ENCODE data around the gene METRN.
"Not testable (repeated sequence)": the region's sequence is repeated elsewhere in the genome, so short reads cannot be mapped to it uniquely, and the experiment has no call there.

The METRN gene

DNA sequence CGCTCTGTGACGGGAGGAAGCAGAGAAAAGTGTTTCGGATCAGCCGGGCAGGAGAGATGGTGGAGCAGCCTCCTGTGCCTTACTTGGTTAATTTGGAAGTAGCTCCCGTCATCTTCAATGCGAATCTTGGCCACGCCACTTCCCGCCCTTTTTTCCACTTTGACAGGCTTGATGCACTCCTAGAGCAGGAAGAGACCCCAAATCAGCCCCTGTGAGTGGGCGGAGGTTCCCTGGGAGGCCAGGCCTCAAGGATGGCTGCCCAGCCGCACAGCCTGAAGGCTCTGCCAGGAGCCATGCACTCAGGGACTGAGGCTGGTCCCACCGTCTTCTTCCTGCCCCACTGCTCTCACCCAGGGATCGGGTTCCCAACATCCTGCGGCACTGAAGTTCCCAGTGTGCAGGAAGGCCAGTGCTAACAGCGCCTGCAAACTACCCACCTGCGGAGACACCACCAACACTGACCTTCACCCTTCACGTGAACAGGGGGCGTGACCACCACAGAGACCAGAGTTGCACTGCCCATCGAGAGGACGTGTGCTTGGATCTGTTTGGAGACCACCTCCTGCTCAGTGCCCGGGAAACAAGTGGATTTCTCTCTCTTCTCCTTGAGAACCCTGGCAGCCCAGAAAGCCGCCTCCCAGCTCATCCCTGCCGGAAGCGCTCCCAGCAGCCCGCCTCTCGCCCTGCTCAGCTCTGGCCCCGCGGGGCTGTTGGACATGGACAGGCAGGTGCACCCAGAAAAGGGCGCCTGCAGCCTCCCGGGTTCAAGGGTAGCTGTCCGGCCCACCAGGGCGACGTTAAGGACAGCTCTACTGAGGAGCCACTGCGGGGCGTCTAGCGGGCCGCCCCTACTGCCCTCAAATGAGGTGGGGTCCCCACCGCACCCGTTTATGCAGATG is 24.9 kb downstream of the METRN start:
- no peak for DNase-seq

DNA sequence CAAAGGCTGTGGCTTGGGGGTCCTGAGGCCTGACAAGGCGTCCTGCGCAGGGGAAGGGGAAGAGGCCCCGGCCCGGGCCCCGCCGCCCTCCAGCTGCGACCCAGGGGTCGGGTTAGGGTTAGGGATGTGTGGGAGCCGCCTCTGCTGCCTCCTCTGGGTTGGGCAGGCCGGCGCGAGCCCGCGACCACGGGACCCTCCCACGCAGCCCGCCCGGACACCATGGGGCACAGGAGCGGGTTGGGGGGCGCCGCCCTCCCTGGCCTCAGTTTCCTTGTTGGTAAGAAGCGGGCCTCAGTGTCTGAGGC is 25.5 kb downstream of the METRN start:
- DNase-seq, result no peak

DNA sequence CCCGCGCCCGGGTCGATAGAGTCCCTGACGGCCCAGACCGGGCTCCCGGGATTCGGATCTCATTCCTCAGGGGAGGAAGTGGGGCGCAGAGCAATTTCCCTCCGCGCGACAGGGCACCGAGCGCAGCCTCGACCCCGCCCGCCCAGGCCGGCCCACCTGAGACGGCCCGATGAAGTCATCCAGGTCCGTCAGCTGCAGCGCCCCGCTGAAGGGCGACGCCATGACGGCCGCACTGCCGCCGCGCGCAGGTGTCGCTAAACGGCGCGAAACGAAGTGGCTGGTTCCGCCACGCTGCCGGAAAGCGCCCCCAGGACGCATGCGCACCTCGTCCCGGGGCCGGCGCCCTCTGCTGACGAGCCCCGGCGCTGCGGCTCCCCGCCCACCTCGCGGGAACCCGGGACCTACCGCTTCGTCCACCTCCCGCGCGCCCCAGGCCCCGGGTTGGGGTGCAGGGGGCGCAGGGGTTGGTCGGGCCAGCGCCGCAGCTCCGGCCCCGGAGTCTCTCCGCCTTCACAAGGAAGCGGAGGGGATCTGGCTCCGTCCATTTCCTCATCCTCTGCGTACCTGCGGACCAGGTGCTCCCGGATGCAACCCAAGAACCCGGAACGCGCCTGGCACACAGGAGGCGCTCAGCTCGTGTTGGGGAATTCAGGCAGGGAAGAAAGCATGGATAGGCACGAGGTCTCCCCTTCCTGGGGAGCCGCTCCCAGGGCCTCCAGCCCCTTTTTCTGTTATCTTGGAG is 26.0 kb downstream of the METRN start, which contains the start of gene CIAO3:
Gene CIAO3, minus strand, starts transcription at position 234 of the 742 bp plus-strand sequence. Its CDS starts 12 bp downstream, at position 222.
- DNase-seq, result peak; percentile 91

DNA sequence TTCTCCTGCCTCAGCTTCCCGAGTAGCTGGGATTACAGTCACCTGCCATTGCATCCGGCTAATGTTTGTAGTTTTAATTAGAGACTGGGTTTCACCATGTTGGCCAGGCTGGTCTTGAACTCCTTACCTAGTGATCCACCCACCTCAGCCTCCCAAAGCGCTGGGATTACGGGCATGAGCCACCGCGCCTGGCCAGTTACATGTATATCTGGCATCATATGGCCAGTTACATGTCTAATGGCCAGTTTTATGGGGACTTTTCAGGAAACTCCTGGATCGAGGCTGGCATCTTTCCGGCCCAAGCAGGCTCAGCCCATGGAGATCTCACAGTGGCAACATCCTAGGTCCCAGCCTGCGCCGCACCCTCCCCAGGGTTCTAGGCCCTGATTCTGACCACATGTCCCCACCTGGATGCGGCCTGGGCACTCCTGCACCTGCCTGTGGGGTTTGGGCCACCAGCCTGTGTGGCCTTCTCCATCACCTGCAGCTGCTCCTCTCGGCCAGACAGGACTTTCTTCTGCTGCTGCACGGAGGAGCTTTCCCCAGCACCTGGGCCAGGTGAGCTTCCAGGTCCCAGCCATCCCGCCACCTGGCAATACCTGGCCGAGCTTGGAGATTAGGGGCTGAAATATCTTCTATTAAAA is 27.2 kb downstream of the METRN start:
- DNase-seq, result no peak

DNA sequence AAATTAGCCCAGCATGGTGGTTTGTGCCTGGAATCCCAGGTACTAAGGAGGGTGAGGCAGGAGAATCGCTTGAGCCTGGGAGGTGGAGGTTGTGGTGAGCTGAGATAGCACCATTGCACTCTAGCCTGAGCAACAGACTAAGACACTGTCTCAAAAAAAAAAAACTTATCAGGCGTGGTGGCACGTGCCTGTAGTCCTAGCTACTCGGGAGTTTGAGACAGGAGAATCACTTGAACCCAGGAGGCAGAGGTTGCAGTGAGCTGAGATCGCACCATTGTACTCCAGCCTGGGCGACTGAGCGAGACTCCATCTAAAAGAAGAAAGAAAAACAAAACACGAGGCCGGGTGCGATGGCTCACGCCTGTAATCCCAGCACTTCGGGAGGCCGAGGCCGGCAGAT is 28.0 kb downstream of the METRN start:
- not testable (repeated sequence) for DNase-seq

DNA sequence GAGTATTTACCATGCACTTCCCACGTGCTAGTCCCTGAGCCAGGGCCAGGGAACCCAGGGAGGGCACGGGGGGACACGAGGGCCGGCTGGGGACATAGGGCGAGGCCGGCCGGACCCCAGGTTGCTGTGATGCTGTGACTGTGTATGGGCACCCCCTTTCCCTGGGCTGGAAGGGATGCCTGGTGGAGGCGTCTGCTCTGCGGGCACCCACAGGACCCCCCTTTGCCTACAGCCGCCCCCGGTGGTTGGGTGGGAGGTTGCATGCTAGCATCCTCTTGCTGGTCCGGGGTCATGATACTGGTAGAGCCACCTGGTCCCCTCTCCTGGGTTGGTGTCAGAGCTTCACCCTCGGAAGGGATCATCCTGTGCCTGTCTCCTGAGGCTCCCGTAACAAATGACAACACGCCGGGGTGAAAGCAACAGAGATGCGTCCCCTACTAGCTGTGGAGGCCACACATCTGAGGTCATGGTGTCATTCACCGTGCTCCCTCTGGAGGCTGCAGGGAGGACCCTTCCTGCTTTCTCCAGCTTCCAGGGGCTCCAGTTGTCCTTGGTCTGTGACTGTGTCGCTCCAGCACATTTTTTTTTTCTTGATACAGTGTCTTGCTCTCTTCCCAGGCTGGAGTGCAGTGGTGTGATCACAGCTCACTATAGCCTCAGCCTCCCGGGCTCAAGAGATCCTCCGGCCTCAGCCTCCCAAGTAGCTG is 29.0 kb downstream of the METRN start:
- DNase-seq, result no peak

DNA sequence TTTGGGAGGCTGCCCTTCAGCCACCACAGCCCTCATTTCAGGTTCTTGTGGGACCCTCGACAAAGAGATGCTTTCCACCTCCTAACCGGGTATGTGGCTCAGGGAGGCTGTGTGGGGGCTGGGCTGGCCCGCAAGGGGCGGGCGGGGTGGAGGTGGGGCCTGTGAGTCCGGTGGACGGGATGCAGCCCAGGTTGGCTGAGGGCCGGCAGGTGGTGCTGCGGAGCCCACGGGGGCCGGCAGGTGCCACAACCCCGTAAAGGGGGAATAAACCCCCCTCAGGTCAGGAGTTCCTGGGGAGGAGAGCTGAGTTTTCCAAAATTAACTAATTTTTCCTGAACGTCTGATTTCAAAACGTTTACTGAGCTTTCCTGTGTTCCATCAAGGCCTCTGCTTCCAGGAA is 30.8 kb downstream of the METRN start:
- DNase-seq, result peak; percentile 38

DNA sequence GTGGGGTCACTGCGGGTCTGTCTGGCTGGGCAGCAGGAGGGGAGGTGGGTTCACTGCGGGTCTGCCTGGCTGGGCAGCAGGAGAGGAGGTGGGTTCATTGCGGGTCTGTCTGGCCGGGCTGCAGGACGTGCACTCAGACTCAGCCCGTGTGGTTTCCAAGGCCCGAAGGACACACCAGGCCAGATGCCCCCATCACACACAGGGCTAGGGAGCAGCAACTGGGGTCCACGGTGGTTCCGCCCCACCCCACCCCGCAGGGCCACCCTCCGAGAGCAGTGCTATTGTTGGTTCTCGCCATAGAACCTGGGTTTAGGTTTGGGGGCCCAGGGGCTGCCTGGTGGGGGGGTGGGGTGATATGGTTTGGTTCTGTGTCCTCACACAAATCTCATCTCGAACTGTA is 31.7 kb downstream of the METRN start:
- DNase-seq, result no peak

DNA sequence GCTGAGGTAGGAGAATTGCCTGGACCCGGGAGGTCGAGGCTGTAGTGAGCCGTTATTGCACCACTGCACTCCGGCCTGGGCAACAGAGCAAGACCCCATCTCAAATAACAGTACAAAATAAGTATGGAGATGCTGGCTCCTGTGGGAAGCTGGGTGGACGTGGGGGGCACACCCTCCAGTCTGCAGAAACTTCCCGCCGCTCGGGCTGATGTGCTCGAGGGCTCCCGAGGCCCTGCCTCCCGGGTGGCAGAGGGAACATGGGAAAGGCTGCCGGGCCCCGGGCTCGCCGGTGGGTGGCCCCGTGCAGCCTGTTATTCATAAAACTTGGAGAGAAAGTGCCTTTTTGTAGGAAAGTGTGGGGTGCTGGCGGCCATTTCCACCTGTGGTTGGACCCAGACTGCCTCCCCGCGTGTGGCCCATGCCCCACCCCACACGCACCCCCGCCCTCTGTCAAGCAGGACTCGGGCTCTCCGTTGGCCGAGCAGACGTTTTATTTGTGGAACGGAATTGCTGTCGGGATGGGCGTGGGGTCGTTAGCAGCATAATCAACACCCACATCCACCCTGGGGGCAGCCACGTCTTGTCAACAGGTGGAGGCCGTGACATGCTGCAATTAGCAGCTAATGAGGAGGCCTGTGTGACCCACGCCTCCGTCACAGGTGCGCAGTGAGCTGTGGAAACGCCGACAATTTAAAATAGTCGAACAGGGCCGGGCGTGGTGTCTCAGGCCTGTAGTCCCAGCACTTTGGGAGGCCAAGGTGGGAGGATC is 33.2 kb downstream of the METRN start:
- no peak for DNase-seq

DNA sequence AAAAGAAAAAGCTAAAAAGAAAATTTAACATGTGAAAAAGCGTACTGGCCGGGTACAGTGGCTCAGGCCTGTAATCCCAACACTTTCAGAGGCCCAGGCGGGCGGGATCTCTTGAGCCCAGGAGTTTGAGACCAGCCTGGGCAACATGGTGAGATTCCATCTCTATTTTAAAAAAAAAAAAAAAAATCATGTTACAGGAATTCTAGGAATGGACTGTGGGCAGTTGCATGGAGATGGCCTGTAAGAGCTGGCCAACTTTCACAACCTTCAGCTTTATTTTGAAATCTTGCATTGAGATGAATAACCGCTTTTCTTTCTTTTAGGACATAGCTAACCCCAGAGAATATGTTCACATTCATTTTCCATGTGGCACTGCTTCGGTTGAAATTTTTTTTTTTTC is 34.1 kb downstream of the METRN start:
- DNase-seq, result no peak

DNA sequence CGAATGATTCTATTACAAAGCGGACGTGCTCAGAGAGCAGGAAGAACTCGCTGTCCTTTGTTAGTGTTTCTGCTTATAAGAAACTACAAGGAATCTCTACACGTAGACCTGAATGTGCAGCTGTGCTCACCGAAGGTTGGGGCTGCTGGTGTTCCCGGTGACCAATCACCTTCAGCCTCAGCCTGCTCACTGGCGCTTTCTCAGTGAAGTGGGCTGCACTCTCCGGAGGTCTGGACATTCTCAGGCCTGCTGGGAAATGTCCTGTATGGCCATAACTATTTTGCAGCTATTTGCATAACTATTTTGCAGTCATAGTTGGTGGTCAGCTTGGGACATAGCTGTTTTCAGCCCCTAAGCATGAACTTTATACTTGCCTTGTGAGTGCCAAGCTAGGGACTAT is 35.6 kb downstream of the METRN start:
- no peak for DNase-seq

DNA sequence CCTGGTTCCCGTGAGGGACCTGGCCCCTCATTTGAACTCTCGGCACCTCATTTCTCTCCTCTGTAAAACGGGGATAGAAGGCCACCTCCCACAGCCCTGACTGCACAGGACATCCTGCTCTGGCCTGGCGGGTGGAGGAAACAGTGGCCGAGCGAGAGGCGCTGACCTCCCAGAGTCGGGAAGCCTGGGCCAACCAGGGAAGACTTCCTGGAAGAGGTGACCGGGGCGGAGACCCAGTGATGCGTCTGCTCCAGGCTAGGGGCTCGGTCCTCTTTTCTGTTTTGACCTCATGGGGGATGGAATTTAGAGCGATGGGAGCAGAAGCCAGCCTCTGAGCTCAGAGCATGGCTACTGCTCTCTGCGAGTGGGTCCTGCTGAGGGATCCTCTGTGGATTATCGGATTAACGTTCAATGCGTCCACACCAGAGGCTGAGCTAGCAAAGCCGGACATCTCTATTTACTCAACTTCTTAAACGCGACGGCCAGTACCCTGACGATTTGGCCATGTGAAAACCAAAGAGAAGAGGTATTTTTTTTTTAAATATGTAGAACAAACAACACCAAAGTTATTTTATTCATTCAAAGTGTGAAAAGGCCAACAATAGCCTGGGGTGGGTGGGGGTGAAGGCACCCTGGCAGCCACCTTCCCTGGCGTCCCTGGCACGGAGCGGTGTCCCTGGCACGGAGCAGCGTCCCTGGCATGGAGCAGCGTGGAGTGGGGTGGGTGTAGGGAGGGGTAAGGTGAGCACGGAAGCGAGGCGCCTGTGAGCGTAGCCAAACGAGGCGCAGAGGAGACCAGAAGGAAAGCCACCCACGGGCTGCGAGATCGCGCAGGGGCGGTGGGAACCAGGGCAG is 36.5 kb downstream of the METRN start:
- no peak for DNase-seq

DNA sequence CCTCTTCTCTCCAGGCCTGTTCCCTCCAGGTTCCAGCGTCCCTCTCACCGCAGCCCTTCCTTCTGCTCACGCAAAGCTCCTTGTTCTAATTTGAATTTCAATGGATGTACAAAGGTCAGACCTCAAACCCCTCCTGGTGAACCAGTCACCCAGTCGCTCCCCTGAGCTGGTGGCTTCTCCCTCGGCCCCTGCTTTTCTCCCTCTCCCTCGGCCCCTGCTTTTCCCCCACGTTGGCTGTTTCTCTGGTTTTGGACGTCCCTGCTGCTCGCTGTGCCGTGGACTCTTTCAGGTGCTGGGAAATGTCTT is 37.0 kb downstream of the METRN start:
- no peak for DNase-seq

DNA sequence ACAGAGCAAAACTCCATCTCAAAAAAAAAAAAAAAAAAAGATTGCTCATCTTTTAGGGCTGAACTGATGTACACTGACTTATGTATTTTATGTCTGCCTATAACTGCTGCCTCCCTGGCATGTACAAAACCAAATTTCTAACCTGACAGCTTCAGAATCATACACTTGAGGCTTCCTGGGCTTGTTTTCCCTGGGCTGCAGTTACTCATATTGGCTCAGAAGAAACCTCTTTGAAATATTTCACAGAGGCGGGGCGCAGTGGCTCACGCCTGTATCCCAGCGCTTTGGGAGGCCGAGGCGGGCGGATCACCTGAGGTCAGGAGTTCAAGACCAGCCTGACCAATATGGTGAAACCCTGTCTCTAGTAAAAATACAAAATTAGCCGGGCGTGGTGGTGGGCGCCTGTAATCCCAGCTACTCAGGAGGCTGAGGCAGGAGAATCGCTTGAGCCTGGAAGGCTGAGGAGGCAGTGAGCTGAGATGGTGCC is 39.2 kb downstream of the METRN start:
- DNase-seq, result not testable (repeated sequence)

DNA sequence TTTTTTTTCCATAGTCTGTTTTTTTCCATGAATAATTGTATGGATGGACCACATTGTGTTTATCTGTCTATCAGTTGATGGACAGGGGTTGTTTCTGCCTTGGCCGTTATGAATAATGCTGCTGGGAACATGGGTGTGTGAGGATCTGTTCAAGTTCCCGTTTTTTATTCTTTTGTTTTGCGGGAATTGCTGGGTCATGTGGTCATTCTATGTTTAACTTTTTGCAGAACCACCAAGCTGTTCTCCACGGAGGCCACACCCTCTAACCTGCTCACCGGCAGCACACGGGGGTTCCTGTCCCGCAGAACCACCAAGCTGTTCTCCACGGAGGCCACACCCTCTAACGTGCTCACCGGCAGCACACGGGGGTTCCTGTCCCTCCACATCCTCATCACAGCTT is 39.7 kb downstream of the METRN start:
- DNase-seq, result no peak

DNA sequence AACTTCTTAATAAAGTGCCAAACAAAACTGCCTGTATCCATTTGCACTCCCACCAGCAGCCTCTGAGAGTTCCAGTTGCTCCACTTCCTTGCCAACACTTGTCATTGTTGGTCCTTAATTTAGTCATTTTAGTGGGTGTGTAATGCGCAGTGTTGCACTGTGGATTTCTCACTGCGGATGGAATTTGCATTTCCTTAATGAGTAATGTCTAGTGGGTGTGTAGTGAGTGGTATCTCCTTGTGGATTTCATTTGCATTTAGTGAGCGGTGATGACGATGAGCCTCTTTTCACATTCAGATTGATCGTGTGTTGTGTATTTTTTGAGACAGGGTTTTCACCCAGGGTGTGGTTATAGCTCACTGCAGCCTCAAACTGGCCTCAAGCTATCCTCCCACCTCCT is 41.5 kb downstream of the METRN start:
- DNase-seq, result no peak

DNA sequence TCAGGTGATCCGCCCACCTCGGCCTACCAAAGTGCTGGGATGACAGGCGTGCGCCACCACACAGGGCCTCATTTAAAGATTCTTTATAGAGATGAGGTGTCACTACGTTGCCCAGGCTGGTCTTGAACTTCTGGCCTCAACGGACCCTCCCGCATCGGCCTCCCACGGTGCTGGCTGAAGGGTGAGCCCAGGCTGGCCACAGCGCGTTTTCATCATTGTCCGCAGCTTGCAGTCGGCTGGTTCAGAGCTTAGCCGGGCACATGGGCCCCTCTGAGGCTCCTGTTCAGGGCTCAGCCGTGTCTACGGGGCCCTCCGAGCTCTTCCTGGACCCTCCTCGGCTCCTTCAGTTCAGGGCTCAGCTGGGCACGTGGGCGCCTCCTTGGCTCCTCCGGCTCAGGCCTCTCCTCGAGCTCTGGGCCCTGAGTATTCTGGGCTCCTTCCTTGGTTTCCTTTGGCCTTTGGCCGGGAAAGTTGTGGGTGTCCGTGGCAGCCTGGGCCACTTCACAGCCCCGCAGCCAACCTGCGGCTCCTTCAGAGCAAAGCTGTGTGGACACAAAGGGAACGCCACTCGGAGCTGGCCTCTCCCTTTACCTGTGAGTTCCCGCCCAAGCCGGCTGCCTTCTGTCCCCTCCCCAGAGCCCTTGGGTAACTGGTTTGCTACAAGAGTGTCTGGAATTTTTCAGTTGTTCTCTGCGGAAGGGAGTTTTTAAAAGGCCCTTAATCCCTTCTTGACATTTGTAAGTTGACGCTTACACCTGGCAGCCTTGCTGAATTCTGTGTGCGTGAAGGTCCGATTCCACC is 44.4 kb downstream of the METRN start:
- DNase-seq, result no peak

DNA sequence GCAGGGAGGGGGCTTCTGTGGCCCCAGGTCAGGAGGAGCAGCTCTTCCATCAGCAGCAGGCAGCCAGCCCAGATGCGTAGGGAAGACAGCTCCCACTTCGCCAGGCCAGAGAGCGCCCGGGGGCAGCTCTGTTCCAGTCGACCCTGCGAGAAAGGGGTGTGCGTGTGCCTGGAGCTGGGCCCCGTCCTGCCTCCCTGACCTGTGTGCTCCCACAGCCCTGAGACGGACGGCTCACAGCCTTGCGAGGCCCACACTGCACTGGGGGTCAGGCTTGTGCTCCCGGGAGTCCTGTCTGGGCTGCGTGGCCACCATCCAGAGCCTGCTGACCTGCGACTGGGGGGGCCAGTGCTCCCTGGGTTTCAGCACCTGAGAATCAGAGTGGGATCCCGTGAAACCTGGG is 45.1 kb downstream of the METRN start:
- no peak for DNase-seq

DNA sequence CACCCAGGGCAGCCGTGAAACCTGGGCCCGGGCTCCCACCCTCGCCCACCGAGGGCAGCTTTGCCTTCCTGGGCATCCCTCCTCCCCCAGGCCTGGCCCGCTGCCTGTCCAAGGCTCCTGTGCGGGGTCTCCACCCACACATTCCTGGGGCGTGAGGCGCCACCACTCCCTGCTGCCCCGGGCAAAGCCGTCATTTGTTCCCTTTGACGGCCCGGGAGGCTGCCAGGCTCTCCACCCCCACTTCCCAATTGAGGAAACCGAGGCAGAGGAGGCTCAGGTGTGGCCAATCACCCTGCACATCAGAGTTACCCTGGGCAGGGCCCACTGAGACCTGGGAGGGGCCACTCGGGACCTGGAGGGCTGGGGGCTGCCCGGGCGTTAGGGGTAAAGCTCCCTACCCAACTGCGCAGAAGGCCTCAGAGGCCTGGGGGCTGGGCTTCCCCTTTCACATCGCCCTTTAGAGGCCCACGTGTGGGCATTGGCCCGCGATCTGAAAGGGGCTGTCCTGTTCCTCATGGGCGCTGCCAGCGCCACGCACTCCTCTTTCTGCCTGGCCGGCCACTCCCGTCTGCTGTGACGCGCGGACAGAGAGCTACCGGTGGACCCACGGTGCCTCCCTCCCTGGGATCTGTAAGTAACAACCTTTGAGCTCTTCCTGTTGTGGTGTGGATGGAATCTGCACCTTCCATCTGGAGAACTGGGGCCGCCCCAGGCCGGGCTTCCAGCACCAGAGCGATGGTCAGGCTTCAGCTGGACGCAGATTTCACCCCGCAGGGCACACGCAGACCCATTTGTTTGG is 45.8 kb downstream of the METRN start, which contains the start of gene MSLN:
Gene MSLN, plus strand, starts transcription at position 190 of the 799 bp plus-strand sequence. CDS start 1,947 bp downstream, outside the sequence.
- no peak for DNase-seq

Data from CD4-positive, alpha-beta T cell treated with Interleukin-17A for 4 hours (primary cell).